Fibroblast of lung (primary cell): ENCODE results near the gene ARHGAP28. TPM values are rescaled to one million over a fixed set of nuclear protein-coding genes. Genes with fewer than 3 reads are reported as not detected.

Experiments used
- DNase-seq, 2 donors: peaks; one replicate each; pipeline versions ENCODE4 v3.0.0 to v3.0.0-alpha.2; 2010; ENCODE audit warnings: low read depth in 2 of 2
- H2AFZ ChIP-seq: 2 replicates; pipeline ENCODE4 v1.5.1; 2012; ENCODE audit warnings: low read length, control low read depth, inconsistent platforms
- H3K27ac ChIP-seq: 2 replicates; pipeline ENCODE4 v1.5.1; 2011; ENCODE audit warnings: low read length, control low read depth; ENCODE audit not compliant: insufficient read depth
- H3K27me3 ChIP-seq: 2 replicates; pipeline ENCODE4 v1.5.1; 2011; ENCODE audit warnings: mild to moderate bottlenecking, low read length; ENCODE audit not compliant: control insufficient read depth, insufficient read depth
- H3K36me3 ChIP-seq: 2 replicates; pipeline ENCODE4 v1.5.1; 2011; ENCODE audit warnings: low read length; ENCODE audit not compliant: control insufficient read depth, insufficient read depth
- H3K4me1 ChIP-seq: 2 replicates; pipeline ENCODE4 v1.5.1; 2011; ENCODE audit warnings: low read length; ENCODE audit not compliant: control insufficient read depth, insufficient read depth; ENCODE audit errors: extremely low read depth
- H3K4me2 ChIP-seq: 2 replicates; pipeline ENCODE4 v1.5.1; 2011; ENCODE audit warnings: low read length, control low read depth; ENCODE audit not compliant: insufficient read depth; ENCODE audit errors: extremely low read depth
- H3K4me3 ChIP-seq, 4 experiments: fragments of 200-600 bp in 1 of 4; sonication (generic) in 1 of 4; replicated peaks in 1 of 4; 2 replicates each; pipeline ENCODE4 v1.5.1; 2011 to 2016; ENCODE audit warnings: low read length in 4 of 4, low read depth in 3 of 4, mild to moderate bottlenecking in 3 of 4, control low read depth in 2 of 4, inconsistent platforms in 1 of 4, mixed read lengths in 1 of 4; ENCODE audit not compliant: insufficient read depth in 1 of 4; ENCODE audit errors: control extremely low read depth in 1 of 4
- H3K79me2 ChIP-seq: 2 replicates; pipeline ENCODE4 v1.5.1; 2012; ENCODE audit warnings: mild to moderate bottlenecking, low read length, inconsistent platforms; ENCODE audit not compliant: control insufficient read depth, insufficient read depth
- H3K9ac ChIP-seq: 2 replicates; pipeline ENCODE4 v1.5.1; 2011; ENCODE audit warnings: mild to moderate bottlenecking, low read length, control low read depth; ENCODE audit not compliant: insufficient read depth
- H3K9me3 ChIP-seq: 2 replicates; pipeline ENCODE4 v1.5.1; 2012; ENCODE audit warnings: low read depth, low read length; ENCODE audit not compliant: control insufficient read depth, insufficient read depth
- H4K20me1 ChIP-seq: 2 replicates; pipeline ENCODE4 v1.5.1; 2011; ENCODE audit warnings: low read length; ENCODE audit not compliant: control insufficient read depth, insufficient read depth; ENCODE audit errors: extremely low read depth
- CTCF ChIP-seq, 2 donors: IDR thresholded peaks in 1 of 2; conservative IDR thresholded peaks in 1 of 2; 1 replicate in 1 of 2; 2 replicates in 1 of 2; pipeline ENCODE4 v1.5.1; 2011 to 2012; ENCODE audit warnings: low read length in 2 of 2, control low read depth in 1 of 2, inconsistent platforms in 1 of 2, low read depth in 1 of 2, mild to moderate bottlenecking in 1 of 2
- EZH2 ChIP-seq: IDR thresholded peaks from 2 replicates; pipeline ENCODE4 v1.5.1; 2012; ENCODE audit warnings: low read length, control low read depth, mild to moderate bottlenecking; ENCODE audit errors: missing control alignments
- polyA plus RNA-seq, 2 donors: library from polyadenylated mRNA; depleted of rRNA in 1 of 2; stranded (reverse) in 1 of 2; unstranded in 1 of 2; fragments of >200 nt; gene quantifications; 2 replicates each; pipeline ENCODE4 v1.2.1, GENCODE V29; 2011 to 2012; ENCODE audit warnings: missing spikeins in 1 of 2
- total RNA-seq: library from RNA; depleted of rRNA; stranded (reverse); fragments of >200 nt; gene quantifications from 2 replicates; pipeline ENCODE4 v1.2.1, GENCODE V29; 2014

Gene ARHGAP28
- total and polyA plus RNA-seq, 2 donors (not counting 1 experiment from before 2014, with no cell fraction given), result 3.3 to 35.0 TPM

GRCh38 chr18:6793986-6794385, 64.5 kb downstream of the ARHGAP28 start:
- no peak overlapping the region for H3K9ac ChIP-seq
- DNase-seq, result no peak
- no peaks in the 10 kb centered on the region for H3K79me2 ChIP-seq
- no peaks in the 10 kb centered on the region for H3K36me3 ChIP-seq
- no peaks in the 10 kb centered on the region for H3K27me3 ChIP-seq
- H3K4me3 ChIP-seq, result no peak overlapping the region
- no peak overlapping the region for H3K4me2 ChIP-seq
- TF ChIP-seq CTCF (conservative IDR thresholded peaks at IDR 0.05 in 1 of 2, IDR thresholded peaks at IDR 0.05 in 1 of 2; ENCODE audit: low read depth in 1 of 2, low read length in 2 of 2) (no peak), EZH2 (no peak)
- H3K9me3 ChIP-seq, result no peaks in the 10 kb centered on the region
- no peak overlapping the region for H2AFZ ChIP-seq
- no peak overlapping the region for H3K27ac ChIP-seq
- no peaks in the 10 kb centered on the region for H4K20me1 ChIP-seq
- H3K4me1 ChIP-seq, result no peaks in the 10 kb centered on the region

GRCh38 chr18:6795307-6795706, 65.8 kb downstream of the ARHGAP28 start:
- H3K4me2 ChIP-seq, result no peak overlapping the region
- no peaks in the 10 kb centered on the region for H4K20me1 ChIP-seq
- H3K9me3 ChIP-seq, result no peaks in the 10 kb centered on the region
- no peak overlapping the region for H3K4me3 ChIP-seq
- no peak overlapping the region for H2AFZ ChIP-seq
- H3K27ac ChIP-seq, result no peak overlapping the region
- H3K27me3 ChIP-seq, result no peaks in the 10 kb centered on the region
- peak in 1 of 2 donors; percentile 97 for DNase-seq
- H3K4me1 ChIP-seq, result no peaks in the 10 kb centered on the region
- TF ChIP-seq EZH2 (no peak), CTCF (conservative IDR thresholded peaks at IDR 0.05 in 1 of 2, IDR thresholded peaks at IDR 0.05 in 1 of 2; ENCODE audit: low read depth in 1 of 2, low read length in 2 of 2) (no peak)
- H3K9ac ChIP-seq, result no peak overlapping the region
- no peaks in the 10 kb centered on the region for H3K79me2 ChIP-seq
- no peaks in the 10 kb centered on the region for H3K36me3 ChIP-seq

- Histone ChIP-seq H4K20me1 (no peaks in the 10 kb centered on the region), H3K4me1 (no peaks in the 10 kb centered on the region), H3K36me3 (no peaks in the 10 kb centered on the region), H2AFZ (no peak overlapping the region), H3K9me3 (no peaks in the 10 kb centered on the region), H3K27me3 (no peaks in the 10 kb centered on the region), H3K79me2 (no peaks in the 10 kb centered on the region), H3K4me3 (no peak overlapping the region), H3K27ac (no peak overlapping the region), H3K9ac (no peak overlapping the region), H3K4me2 (no peak overlapping the region)
- DNase-seq, result no peak
- no peak for TF ChIP-seq EZH2
- TF ChIP-seq CTCF (conservative IDR thresholded peaks at IDR 0.05 in 1 of 2, IDR thresholded peaks at IDR 0.05 in 1 of 2; ENCODE audit: low read depth in 1 of 2, low read length in 2 of 2), result no peak
Observed at GRCh38 chr18:6796511-6796910, 67.0 kb downstream of the ARHGAP28 start.
